ENCODE measurements around the gene ADI1. TPM values are rescaled to one million over a fixed set of nuclear protein-coding genes. Genes with fewer than 3 reads are reported as not detected.
A peak's percentile ranks its signal among the peaks of the same experiment; 100 is the strongest.
"Not testable (repeated sequence)": the region's sequence is repeated elsewhere in the genome, so short reads cannot be mapped to it uniquely, and the experiment has no call there.

ADI1 gene
- total and polyA plus RNA-seq, 2 experiments from 2014 or later, result 15.3 to 65.9 TPM

GRCh38 chr2:3451926-3452671 is 67.2 kb downstream of the ADI1 start:
- Histone ChIP-seq H3K4me3 (no peak overlapping the region), H3K36me3 (no peaks in the 10 kb centered on the region), H3K4me1 (ENCODE audit: low read depth) (peaks cover 6% of the 10 kb centered on the region), H3K27me3 (no peaks in the 10 kb centered on the region), H3K9me3 (ENCODE audit: low read depth) (no peaks in the 10 kb centered on the region), H3K27ac (no peak overlapping the region)
- no peak for DNase-seq (ENCODE audit: low read depth in 1 of 2, low spot score in 1 of 2)
- TF ChIP-seq, protein P1, sequence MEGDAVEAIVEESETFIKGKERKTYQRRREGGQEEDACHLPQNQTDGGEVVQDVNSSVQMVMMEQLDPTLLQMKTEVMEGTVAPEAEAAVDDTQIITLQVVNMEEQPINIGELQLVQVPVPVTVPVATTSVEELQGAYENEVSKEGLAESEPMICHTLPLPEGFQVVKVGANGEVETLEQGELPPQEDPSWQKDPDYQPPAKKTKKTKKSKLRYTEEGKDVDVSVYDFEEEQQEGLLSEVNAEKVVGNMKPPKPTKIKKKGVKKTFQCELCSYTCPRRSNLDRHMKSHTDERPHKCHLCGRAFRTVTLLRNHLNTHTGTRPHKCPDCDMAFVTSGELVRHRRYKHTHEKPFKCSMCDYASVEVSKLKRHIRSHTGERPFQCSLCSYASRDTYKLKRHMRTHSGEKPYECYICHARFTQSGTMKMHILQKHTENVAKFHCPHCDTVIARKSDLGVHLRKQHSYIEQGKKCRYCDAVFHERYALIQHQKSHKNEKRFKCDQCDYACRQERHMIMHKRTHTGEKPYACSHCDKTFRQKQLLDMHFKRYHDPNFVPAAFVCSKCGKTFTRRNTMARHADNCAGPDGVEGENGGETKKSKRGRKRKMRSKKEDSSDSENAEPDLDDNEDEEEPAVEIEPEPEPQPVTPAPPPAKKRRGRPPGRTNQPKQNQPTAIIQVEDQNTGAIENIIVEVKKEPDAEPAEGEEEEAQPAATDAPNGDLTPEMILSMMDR (IDR thresholded peaks at IDR 0.05; ENCODE audit: low read depth, low read length), result no peak

- no peaks in the 10 kb centered on the region for H3K36me3 ChIP-seq
- peaks cover 6% of the 10 kb centered on the region for H3K4me1 ChIP-seq (ENCODE audit: low read depth)
- H3K27ac ChIP-seq, result no peak overlapping the region
- DNase-seq (ENCODE audit: low read depth in 1 of 2, low spot score in 1 of 2), result no peak
- H3K27me3 ChIP-seq, result no peaks in the 10 kb centered on the region
- no peak overlapping the region for H3K4me3 ChIP-seq
- TF ChIP-seq, protein P1 (IDR thresholded peaks at IDR 0.05; ENCODE audit: low read depth, low read length), result no peak
- H3K9me3 ChIP-seq (ENCODE audit: low read depth), result no peaks in the 10 kb centered on the region
Measured at GRCh38 chr2:3451169-3451568, 68.2 kb downstream of the ADI1 start.

- H3K4me3 ChIP-seq, result no peak overlapping the region
- H3K27me3 ChIP-seq, result no peaks in the 10 kb centered on the region
- H3K9me3 ChIP-seq (ENCODE audit: low read depth), result no peaks in the 10 kb centered on the region
- peaks cover 6% of the 10 kb centered on the region for H3K4me1 ChIP-seq (ENCODE audit: low read depth)
- H3K36me3 ChIP-seq, result peaks cover 2% of the 10 kb centered on the region
- TF ChIP-seq, protein P1 (IDR thresholded peaks at IDR 0.05; ENCODE audit: low read depth, low read length), result no peak
- H3K27ac ChIP-seq, result peak overlapping the region; percentile 41
- peak in 1 of 2 donors; percentile 63 for DNase-seq (ENCODE audit: low read depth in 1 of 2, low spot score in 1 of 2)
Measured at GRCh38 chr2:3450385-3451010, 68.8 kb downstream of the ADI1 start.

DNA sequence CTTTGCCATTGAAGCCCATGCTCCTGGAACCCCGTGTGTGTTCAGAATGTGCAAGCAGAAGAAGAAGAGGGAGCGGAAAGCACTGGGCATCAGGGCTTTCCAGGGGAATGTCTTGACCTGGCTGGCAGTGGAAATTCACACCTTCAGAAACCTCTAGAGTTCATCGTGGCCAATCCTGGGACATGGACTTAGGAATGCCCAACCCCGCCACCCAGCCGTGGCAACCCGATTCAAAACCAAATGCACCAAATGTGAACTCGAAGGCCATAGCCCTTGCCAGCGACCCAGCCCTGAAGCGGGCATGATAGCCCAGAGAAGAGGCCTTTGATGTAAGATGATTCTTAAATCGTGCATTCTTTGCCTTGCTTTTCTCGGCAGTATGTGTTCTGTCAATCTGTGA is 69.4 kb downstream of the ADI1 start:
- no peak overlapping the region for H3K4me3 ChIP-seq
- TF ChIP-seq, protein P1 (IDR thresholded peaks at IDR 0.05; ENCODE audit: low read depth, low read length), result no peak
- H3K27ac ChIP-seq, result peak overlapping the region; percentile 41
- H3K4me1 ChIP-seq (ENCODE audit: low read depth), result peaks cover 6% of the 10 kb centered on the region
- H3K27me3 ChIP-seq, result no peaks in the 10 kb centered on the region
- DNase-seq (ENCODE audit: low read depth in 1 of 2, low spot score in 1 of 2), result no peak
- H3K9me3 ChIP-seq (ENCODE audit: low read depth), result no peaks in the 10 kb centered on the region
- peaks cover 4% of the 10 kb centered on the region for H3K36me3 ChIP-seq

- TF ChIP-seq, protein P1 (IDR thresholded peaks at IDR 0.05; ENCODE audit: low read depth, low read length), result no peak
- no peak overlapping the region for H3K27ac ChIP-seq
- peaks cover 4% of the 10 kb centered on the region for H3K36me3 ChIP-seq
- peak in 1 of 2 donors; percentile 45 for DNase-seq (ENCODE audit: low read depth in 1 of 2, low spot score in 1 of 2)
- peaks cover 6% of the 10 kb centered on the region for H3K4me1 ChIP-seq (ENCODE audit: low read depth)
- H3K9me3 ChIP-seq (ENCODE audit: low read depth), result no peaks in the 10 kb centered on the region
- no peaks in the 10 kb centered on the region for H3K27me3 ChIP-seq
- H3K4me3 ChIP-seq, result no peak overlapping the region
Measured at GRCh38 chr2:3449086-3449485, 70.2 kb downstream of the ADI1 start.

DNA sequence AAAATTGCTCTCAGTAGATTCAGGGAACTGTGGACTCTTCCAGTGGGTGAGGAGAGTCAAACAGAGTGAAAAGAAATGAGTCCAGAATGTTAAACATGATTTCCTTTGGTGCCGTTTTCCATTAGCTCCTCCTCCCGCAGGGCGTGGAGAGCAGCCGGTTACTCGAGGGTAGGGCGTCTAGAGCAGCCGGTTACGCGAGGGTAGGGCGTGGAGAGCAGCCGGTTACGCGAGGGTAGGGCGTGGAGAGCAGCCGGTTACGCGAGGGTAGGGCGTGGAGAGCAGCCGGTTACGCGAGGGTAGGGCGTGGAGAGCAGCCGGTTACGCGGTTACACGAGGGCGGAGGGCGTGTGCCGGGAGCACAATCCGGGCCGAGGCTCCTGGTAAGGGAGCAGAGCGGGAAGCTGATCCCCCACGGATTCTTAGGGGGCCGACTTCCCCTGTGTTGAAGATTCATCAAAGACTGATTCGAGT is 70.9 kb downstream of the ADI1 start:
- not testable (repeated sequence) for H3K27ac ChIP-seq; H3K9me3 ChIP-seq (ENCODE audit: low read depth); H3K27me3 ChIP-seq; H3K36me3 ChIP-seq; H3K4me1 ChIP-seq (ENCODE audit: low read depth); H3K4me3 ChIP-seq
- DNase-seq (ENCODE audit: low read depth in 1 of 2, low spot score in 1 of 2), result peak in 1 of 2 donors; percentile 58

Measured in cardiac muscle cell (in vitro differentiated cells and primary cell).